Ecto neural progenitor cell (in vitro differentiated cells): ENCODE data around the gene NKX2-8.
A peak's percentile ranks its signal among the peaks of the same experiment; 100 is the strongest.

Experiments
- DNase-seq: peaks from one replicate; pipeline ENCODE4 v3.0.0-alpha.2; 2018; ENCODE audit warnings: low spot score

Gene NKX2-8

DNA sequence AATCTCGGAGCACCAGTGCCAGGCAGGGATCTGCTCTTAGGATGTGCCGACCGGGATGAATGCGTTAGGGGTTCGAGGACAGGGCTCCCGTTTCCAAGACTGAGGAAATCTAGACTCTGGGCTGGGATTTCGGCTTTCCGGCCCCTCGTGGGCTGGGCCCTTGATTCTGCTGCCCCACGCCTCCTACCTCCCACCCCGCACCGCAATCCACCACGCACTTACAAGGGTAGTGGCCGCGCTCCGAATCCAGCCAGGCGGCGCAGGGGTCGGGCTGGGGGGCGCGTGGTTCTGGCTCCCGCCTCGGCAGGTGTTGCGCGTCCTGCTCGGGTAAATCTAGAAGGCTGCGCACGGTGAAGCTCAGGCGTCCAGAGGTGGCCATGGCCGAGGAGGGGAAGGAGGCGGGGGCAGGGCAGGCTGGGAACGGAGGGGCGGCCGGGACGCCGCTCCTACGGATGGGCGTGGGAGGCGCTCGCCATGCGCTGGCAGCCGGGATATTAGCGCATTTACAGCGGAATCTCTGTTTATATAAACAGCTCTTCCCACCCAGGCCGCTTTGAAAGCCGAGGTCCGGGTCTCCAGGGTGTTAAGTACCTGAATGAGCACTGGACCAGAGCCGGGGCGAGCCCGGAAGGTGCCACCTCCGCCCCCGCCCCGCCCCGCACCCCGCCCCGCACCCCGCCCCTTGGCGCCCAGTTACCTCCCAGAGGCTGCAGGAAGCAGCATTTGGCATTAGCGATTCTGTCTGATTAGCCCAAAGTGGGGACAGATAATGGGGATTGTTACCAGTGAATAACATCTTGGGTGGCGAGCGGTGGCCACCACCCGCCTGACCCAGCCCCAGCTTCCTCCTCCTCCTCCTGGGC, at the start of gene NKX2-8:
Gene NKX2-8 (minus strand): TSS at position 604 of the 863 bp plus-strand sequence. CDS start 225 bp downstream, at position 379.
- peak; percentile 66 for DNase-seq

DNA sequence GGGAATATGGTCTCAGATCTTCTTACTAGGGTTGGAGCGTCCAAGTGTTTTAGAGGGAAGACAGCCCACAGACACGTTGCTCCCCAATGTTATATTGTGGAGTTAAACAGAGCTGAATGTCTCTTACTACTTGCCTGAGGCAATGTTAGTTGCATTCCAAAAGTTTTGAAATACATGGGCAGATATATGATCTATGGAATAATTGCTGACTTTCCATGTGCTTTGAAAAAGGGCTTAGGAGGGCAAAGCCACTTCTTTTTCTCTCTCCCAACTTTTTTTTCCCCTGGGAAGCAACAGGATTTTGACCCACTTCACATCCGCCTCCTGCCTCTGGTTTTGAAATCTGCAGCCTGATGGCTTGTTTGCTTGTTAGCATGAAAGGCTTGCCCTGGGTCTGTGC, 45.6 kb upstream of the NKX2-8 start:
- no peak for DNase-seq

DNA sequence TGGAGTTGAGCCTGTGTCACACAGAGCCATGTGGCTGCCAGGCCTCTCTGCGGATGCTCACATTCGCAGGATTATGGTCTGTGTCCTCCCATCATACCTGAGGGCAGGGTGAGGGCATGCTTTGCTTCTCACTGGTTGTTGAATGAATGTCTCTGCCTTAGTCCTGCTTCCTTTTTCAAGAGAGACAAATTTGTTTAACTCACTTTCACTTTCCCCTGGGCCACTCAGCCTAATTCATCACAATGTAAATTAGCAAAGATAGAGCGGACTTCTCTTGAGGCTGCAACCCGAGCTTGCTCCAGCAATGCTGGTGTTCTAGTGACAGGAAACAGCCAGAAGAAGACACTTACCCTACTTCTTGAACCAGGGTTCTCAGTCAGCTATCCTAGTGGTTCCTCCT, 43.7 kb upstream of the NKX2-8 start:
- no peak for DNase-seq

DNA sequence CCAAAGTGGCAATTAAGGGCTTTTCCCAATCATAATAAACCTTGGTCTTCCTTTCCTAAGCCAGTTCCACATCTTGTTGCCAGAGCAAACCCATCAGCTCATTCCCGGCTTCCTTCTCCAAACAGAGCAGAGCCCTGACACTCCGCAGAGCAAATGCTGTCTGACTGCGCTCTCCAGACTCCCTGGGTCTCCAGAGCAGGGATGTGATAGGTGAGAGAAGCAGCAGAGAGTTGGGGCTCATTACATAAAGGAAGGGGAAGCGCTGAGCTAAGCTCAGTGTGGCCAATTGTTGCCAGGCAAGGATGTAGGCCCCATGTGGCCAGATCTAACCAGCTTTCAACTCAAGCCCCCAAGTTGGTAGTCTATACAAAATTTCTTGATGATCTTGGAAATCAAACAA, 43.0 kb upstream of the NKX2-8 start:
- DNase-seq = no peak

DNA sequence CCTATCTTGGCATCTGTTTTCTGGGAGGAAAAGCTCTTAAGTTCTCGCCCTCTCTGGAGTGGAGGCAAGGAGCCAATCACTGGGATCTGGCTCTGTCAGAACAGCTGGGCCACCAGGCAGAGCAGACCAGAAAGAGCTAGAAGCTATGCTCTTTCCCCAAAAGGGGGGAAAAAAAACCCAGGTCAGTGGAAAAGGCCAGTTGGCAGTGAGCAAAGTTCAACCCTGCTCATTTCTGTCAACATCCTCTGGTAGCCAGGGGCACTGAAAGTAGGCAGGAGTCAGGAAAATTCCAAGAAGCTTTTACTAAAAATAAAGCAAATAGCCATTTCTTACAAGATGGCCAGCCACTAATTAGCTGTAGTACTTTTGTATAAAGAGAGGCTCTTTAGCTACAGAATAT, 42.6 kb upstream of the NKX2-8 start:
- no peak for DNase-seq

DNA sequence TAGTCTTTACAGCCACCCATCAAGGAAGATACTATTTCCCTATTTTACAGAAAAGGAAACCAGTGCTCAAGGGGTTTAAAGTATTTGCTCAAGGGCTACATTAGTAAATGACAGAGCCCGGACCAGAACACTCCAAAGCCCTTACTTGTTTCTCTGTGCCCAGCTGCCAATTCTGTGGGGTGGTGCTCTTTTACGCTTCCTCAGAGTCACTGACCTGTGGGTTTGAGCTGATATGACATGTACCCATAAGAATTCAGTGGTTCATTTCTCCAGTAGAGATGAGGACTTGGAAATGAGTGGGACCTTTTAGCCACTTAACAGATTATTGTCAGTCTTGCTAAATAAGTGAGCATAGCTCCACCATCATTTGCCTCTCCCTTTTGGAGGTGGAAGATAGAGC, 37.4 kb upstream of the NKX2-8 start:
- DNase-seq = no peak

DNA sequence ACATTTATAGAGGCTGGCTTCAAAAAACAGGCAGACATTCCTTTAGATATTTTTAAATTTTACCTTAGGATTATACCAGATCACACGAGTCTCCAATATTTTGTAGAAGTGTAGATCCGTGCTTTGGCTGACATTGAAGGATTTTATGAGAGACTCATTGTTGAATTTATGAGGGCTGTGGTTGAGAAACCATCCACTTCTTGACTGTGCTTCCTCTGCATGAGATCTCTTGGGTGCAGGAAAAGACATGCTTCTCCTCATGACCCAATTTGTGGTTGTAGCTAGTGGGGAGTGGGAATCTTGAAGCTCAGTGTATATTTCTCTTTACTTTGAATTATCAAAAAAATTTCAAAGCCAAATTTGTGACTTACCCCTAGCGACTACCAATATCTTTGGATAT, 36.7 kb upstream of the NKX2-8 start:
- DNase-seq = no peak

DNA sequence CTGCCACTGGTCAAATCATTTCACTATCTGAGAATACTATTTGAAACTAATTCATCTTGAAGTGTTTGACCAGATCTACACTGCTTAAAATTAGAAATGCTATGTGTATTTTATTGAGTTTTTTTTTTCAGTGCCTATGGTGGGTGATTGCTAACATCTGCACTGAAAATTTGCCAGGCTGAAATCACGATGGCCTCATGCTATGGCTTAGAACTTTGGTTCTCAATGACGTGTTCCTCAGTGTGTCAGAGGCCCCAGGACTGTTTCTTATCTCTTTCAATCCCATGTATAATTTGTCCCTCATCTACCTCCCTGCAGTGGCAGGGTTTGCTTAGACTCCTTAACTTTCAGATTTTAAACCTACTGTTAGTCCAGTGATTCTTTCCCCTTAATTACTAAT, 36.2 kb upstream of the NKX2-8 start:
- DNase-seq = no peak

DNA sequence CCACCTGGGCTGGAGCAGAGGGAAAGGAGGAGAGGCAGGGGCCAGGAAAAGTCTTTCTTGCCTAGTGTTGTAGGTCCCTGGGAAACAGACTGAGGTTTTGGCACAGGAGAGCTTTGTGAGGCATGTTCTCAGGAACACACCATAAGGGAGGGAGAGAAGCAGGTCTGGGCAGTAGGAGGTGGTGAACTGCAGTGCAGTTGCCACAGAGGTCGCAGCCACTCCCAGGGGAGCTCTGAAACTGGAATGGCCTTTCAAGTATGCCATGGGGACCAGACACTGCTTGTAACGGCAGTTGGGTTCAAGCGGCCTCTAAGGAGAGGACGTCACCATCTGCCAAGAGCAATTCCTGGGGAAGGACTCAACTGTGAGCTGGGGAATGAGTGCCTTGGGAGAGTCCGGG, 35.4 kb upstream of the NKX2-8 start:
- no peak for DNase-seq

DNA sequence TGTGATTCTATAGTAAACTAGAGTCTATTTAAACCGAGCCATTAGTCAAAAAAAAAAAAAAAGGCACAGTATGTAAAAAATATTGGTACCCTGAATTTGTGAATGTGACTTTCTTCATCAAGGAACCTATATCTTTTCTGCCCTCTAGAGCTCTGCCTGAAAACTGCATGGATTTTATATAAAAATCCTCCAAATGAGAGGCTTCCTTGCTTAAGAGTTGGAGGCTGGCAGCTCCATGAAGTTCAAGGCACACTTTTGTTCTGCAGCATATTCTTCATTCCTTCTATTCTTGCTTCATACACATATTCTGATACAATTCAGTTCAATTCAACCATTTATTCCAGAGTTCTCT, 23.1 kb upstream of the NKX2-8 start:
- DNase-seq = no peak

DNA sequence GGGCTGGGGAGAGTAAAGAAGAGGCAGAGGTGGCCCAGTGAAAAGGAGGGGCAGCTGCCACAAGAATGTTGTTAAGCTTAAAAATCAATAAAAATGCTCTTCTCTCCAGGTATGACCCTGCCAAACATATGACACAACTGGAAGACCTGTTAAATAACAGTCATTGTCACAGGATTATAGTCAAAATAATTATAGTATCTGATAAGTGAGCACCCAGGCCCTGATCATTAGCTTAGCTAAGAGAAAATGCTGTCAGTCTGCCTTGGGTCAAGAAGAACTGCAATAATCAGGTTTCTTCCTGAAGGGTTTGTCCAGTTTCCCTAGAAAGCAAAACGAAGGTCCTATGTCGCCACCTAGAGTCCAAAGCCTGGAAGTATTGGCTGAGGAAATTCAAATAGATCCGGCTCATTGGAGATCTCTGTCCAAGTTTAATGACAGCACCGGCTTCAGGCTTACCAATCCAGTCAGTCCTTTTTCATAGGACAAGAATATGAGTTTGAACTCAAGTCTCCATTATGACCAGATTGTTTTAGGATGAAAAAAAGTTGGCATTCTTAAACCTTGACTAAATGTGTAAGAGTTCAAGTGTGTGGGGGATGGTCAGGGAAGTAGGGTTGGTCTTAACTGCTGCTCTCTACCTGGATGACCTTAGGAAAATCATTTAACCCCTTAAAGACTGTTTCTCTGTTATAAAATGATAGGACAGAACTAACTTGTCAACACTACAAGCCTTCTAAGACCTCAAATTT, 22.5 kb upstream of the NKX2-8 start:
- peak; percentile 67 for DNase-seq

DNA sequence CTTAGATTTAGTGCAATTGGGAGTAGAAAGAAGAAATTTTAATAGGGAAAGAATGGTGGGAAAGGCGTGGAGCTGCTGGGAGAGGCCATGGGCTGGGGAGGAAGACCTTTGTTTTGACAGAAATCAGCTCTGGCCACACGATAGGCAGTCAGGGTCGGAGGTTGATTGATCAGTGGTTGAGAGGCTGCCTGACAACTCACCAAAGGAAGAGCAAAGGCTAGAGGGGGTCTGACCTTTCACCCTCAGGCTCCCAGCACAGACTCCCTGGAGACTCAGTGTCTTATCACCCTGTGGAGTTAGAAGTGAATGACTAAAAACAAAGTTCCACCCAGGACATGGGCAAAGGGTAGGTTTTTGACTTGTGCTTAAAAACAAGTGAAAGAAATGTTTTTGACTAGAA, 18.0 kb upstream of the NKX2-8 start:
- peak; percentile 56 for DNase-seq

DNA sequence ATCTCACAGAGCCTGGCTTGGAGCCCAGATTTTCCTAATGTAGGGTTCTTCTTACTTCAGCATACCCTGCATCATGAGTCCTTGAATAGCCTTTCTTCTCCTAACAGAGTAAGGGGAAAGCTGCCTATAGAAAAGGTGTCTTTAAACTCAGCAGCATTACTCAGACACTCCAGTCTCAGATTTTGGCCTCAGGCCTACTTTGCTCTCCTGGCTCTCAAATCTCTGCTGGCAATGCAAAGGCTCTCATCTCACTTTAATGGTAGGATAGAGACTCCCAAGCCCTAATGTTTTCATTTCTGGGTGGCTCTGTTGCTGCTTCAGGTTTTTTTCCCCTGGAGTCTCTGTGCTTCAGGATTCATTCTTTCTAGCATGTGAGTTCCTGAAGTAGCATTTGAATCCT, 9.1 kb upstream of the NKX2-8 start:
- DNase-seq = no peak

DNA sequence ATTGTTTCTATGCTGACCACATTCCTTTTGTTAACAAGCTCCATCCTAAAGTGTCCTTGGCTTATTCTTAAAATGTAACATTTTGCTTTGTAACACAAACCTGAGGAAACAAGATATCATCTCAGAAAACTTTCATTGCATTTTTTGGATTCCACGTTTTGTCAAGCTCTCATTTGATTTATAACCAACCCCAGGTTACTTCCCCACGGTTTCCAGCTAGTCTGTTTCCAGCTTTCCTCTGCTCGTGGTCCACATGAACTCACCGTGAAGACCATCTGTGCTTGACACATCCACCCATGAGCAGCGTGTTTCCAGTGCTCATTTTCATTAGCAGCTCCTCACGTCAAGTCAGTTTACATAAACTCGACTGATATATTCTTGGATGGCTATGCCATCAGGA, 6.4 kb upstream of the NKX2-8 start:
- DNase-seq = no peak

DNA sequence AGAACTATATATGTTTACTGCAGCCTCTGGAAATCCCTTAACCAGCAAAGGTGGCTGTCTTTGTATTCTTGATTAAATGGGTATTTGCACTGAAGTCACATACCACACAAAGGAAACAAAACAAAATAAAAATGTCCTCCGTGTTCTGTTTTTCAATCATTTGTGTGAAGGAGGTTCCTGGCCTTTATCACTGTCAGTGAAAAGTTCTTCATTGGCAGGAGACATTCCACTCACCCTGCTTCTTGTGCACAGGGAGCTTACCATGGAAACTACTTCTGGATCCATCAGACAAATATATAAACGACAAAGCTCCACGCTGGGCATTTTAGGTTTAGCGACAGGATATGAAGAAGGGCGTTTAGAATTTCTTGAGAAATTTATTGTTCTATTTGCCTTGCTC, 5.7 kb upstream of the NKX2-8 start:
- DNase-seq = no peak

DNA sequence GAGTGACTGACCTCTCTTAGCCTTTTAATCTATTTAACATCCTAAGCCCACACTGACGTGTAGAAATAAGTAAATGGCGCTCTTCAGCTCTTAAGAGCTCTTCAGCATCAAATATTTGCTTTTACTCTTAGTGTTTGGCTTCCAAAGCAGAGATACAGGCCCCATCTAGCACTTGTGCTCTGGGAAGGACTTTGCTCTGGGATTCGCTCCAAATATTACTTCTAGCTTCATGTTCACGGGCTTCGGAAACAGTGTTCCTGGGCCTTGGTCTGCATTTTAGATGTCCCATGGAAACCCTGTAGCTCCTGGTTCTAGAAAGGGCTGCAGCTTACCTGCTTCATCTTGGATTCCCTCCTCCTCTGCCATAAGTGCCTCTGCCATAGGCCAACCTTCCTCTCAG, 2.7 kb upstream of the NKX2-8 start:
- no peak for DNase-seq

DNA sequence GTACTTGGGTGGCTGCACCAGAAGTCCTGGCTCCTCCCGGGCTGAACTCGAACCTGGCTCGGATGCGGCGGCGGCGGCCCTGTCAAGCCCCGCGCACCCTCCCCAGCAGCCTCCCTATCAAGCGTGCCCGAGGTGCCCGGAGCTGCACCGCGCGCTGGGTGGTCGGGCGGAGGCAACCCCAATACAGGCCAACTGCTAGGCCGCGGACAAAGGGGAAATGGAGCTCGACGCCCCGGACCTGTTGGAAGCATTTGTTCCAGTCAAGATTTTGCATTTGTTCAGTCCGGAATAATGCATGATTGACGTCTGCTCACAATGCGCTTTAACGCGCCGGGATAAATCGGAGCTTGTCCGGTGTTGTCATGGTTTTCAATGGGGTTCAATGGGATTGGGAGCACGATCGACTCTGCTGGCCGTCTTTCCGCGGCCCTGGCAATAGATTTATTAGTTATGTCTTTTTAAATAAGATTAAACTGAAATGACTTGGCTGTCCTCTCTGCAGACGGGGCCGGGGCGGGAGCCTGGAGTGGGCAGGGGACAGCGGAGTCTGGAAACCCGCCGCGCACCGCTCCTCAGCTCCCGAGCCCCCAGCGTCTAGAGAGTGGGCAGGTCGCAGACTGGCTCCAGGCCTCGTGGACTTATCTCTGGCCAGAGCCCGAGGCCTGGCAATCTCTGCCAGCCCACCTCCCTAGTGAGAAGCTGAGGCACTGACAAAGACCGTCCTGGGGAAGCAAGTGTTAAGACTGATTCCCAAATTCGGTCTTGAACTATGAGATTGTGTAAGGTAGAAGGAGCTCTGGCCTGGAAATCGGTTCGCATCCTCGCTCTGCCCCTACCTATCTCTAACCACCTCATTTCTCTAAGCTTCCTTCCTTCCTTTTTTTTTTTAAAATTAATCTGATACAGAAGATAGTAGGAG, 1.7 kb upstream of the NKX2-8 start:
- DNase-seq = no peak

DNA sequence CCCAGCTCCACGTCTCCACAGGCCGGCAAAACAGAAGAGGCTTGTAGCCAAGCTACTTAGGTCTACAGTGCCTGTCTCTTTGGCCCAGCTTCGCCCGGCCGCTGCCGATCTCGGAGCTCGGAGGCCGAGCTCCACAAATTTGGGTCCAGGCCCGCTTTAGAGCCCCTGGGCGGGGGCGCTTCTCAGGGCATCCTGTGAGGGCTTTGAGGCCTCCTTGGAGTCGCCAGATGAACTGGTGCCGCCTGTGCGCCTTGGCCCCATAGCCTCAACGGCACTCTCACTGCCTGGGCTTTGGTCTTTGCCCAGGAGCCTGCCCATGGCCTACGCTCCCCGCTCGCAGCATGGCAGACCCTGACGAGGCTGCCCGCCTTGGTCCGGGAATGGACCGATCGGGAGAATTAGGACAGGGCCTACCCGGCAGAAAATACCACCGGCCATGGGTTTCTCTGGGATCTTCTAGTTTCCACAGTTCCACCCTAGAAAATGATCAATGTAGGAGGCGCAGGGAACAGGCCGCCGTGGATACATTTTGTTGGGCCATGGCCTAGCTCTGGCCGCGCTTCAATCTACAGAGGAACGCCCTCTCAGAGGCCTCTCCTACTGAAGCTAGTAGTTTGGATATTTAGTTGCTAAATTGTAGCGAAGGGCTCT, 953 bp upstream of the NKX2-8 start:
- DNase-seq = no peak

DNA sequence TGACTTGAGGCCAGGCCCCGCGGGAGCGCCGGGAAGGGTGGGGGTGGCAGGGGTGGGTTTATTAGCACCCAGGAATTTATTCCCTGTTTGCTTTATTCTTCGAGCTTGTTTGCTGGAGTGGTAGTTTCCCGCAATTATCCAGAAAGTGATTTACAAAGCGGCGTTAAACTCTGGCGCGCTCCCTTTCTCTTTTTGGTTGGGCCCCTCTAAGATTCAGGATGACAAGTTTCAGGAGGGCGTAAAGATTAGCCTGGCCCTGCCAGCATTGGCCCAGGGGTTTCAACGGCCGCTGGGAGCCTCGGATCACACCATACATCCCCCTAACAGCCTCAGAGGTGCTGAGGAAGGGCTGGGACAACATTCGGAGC, 444 bp upstream of the NKX2-8 start:
- DNase-seq = no peak

DNA sequence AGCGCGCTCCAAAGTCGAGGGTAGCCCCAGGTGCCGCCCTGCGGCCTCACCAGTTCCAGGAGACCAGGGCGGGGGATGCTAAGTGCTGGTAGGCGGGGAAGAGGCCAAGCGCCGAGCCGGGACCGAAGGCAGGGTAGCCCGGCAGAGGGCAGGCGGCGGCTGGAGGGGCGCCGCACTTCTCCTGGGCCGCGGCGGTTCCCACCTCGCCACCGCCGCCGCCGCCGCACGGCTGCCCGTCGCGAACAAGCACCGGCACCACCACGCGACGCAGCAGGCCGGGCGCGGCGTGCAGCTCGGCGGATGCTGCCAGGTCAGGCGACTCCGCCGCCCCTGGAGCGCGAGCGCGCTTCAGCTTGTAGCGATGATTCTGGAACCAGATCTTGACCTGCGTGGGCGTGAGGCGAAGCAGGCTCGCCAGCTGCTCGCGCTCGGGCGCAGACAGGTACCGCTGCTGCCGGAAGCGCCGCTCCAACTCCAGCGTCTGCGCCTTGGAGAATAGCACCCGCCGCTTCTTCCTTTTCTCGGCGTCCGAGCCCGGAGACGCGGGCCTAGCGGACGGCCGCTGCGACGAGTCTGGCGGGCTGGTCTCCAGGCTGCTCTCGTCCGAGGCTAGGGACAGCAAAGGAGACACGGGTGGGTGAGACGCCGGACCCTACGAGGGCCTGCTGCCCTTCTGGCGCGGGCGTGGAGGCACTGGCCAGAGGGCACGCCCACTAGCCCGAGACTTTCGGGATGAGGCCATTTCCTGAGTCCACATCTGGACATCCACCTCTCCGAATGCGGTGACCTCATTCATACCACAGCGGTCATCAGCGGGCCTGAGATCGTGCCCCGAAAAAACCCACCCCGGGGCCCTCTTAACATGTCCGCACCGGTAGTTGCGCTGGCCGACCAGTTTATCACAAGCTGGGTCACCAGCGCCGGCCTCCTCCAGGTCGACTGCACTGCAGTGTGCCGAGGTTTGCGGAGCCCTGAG, 1.3 kb downstream of the NKX2-8 start:
- peak; percentile 78 for DNase-seq
